Lower leg skin (tissue), 3 donors: ENCODE measurements around the gene TAF3.

Experiments used
- POLR2A ChIP-seq, 2 donors: fragments of 450-650 bp; IDR thresholded peaks; one replicate each; pipeline ENCODE4 v1.6.1; 2016 to 2017; ENCODE audit warnings: antibody characterized with exemption in 2 of 2, mild to moderate bottlenecking in 1 of 2, moderate library complexity in 1 of 2
- TF ChIP-seq, protein P1 (sequence below), 3 donors: fragments of 450-650 bp; IDR thresholded peaks; one replicate each; pipeline ENCODE4 v1.5.1; 2016; ENCODE audit warnings: antibody characterized with exemption in 3 of 3, mild to moderate bottlenecking in 3 of 3, moderate library complexity in 2 of 3

DNA sequence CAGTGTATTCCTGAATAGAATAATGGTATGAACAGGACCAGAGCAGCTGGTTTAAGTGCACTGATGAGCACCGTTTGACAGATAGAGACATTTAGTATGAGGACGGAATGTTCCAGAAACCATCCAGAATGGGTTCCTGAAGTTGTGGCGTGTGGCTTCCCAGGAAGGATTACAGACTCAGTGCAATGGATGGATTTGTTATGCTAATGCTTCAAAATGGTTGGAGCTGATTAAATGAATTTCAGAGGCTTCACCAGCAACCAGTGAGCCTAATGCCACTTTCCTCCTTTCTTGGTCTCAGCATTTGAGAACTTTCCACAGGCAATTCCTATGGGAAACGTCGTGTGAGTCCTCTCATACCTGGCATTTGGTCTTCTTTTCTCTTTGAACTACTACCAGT is 246.1 kb downstream of the TAF3 start:
- TF ChIP-seq, protein P1, sequence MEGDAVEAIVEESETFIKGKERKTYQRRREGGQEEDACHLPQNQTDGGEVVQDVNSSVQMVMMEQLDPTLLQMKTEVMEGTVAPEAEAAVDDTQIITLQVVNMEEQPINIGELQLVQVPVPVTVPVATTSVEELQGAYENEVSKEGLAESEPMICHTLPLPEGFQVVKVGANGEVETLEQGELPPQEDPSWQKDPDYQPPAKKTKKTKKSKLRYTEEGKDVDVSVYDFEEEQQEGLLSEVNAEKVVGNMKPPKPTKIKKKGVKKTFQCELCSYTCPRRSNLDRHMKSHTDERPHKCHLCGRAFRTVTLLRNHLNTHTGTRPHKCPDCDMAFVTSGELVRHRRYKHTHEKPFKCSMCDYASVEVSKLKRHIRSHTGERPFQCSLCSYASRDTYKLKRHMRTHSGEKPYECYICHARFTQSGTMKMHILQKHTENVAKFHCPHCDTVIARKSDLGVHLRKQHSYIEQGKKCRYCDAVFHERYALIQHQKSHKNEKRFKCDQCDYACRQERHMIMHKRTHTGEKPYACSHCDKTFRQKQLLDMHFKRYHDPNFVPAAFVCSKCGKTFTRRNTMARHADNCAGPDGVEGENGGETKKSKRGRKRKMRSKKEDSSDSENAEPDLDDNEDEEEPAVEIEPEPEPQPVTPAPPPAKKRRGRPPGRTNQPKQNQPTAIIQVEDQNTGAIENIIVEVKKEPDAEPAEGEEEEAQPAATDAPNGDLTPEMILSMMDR (IDR thresholded peaks at IDR 0.05), result no peak
- no peak for TF ChIP-seq POLR2A (IDR thresholded peaks at IDR 0.05)
